A549 treated with ZK216348 at 1 μM for 4 hours (cell line): ENCODE data around the gene DUT. TPM values are rescaled to one million over a fixed set of nuclear protein-coding genes. Genes with fewer than 3 reads are reported as not detected.

ENCODE experiments used
- total RNA-seq: library from RNA; stranded (reverse); fragments of 200-300 nt; extraction: Qiagen RNA extraction; gene quantifications from 5 replicates; pipeline ENCODE4 v1.2.3, GENCODE V29; 2022; ENCODE audit warnings: low read depth

DUT gene
- total RNA-seq: 101 to 124 TPM (median 109 TPM) in 5 replicates

DNA sequence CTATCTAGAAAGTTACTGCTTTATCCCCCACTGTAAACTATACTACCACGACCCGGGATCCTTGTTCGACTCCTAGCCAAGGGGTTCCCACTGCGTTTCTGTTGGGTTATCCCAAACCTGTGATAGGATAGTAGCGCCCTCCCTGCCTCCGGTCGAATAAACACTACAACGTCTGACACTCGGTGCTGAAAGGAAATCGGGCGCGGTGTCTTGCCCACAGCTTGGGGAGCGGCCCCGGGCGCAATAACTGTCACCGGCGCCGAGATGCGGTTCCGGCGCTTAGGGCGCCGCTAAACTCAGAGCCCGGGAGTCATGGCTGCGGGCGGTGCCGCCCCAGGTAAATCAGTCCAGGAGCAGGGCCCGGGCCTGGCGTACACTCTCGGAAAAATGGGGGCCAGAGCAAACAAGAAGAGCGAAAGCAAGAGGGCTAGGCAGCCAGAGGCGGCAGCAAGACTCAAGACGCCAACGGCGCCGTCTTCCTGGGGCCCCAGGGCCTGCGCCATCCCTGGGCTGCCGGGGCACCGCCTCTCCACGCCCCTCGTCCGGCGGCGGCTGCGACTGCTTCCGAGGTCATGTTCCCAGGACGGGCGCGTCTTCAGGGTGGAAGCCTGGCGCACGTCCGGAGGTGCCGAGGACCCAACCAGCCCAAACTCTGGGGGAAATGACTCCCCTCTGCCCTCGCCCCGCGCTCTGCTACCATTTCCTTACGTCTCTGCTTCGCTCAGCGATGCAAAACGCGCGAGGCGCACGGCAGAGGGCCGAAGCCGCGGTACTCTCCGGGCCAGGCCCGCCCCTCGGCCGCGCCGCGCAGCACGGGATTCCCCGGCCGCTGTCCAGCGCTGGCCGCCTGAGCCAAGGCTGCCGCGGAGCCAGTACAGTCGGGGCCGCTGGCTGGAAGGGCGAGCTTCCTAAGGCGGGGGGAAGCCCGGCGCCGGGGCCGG is at the start of gene DUT:
Gene DUT, plus strand, starts transcription at position 575 of the 941 bp plus-strand sequence. Its CDS starts 87 bp downstream, at position 662.

Other genes with a start within 250 kb of the DUT start
- not detected in 5 replicates for gene SLC24A5, start 210.4 kb upstream of the DUT start, total RNA-seq
- 14.3 to 21.2 TPM (median 18.6 TPM) in 5 replicates for gene MYEF2, start 153.1 kb upstream of the DUT start, total RNA-seq
- not detected in 5 replicates for gene CTXN2, start 139.8 kb upstream of the DUT start, total RNA-seq
- gene SLC12A1, start 125.1 kb upstream of the DUT start, total RNA-seq: not detected in 5 replicates